GM18867 (cell line): Measurements from ENCODE around the gene SMIM26.
"Not testable (repeated sequence)": the region's sequence is repeated elsewhere in the genome, so short reads cannot be mapped to it uniquely, and the experiment has no call there.

ENCODE experiments used
- ATAC-seq: cut with Tn5 transposase; IDR thresholded peaks from one replicate; pipeline ENCODE4 v1.9.1; 2021; ENCODE audit warnings: mild to moderate bottlenecking, moderate library complexity; ENCODE audit not compliant: unreplicated experiment

Gene SMIM26, protein sequence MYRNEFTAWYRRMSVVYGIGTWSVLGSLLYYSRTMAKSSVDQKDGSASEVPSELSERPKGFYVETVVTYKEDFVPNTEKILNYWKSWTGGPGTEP

DNA sequence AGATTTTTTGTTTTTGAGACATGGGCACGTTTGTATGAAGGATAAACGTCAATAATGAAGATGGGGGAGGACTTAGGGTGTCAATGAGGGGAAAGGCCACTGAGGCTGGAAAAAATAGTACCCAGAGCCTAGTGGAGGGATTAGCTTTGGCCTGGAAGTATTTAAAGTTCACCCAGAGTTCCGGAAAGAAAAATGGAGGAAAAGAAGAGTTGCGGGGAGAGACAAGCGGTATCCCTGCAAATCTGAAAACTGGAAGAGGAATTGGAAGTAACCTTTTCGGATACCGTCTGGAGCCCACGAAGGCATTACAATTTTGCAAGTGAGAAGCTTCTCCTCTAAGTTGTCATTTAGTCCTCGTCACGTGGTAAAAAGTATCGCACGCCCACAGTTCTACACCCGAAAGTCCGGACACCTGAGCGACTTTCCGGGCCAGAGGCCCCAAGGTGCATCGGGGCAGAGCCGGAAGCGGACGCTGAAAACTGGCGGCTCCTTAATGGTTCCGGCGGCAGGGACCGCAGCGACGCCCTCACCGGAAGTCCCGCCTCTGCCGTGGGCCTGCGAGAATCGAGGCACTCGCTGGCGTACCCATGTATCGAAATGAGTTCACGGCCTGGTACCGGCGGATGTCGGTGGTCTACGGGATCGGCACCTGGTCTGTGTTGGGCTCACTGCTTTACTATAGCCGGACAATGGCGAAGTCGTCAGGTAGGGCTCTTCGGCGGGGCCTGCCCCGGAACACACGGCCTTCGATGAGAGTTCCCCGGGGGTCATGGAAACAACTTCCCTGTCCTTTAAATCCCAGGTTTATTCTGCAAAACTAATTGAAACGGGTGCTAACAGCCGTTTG, at the start of gene SMIM26:
Gene SMIM26, plus strand, starts transcription at position 541 of the 847 bp plus-strand sequence. Its CDS starts 47 bp downstream, at position 588.
- ATAC-seq: peak; percentile 99

DNA sequence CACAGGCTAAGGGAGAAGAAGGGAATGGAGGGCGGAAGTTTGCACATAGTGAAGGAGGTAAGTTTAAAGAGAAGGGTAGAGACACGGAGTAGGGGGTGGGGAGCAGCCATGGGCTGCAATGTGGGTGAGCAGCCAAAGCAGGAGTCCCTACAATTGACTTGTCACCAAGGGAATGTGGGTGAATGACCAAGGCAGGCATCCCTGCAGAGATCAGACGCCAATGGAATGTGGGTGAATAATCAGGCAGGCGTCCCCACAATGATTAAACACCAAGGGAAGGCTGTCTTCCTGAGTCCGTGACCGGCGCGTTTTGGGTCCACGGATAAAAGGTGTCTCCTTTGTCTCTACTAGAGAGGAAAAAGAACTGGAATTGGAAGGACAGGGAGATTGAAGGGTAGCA, 45.2 kb upstream of the SMIM26 start:
- not testable (repeated sequence) for ATAC-seq

DNA sequence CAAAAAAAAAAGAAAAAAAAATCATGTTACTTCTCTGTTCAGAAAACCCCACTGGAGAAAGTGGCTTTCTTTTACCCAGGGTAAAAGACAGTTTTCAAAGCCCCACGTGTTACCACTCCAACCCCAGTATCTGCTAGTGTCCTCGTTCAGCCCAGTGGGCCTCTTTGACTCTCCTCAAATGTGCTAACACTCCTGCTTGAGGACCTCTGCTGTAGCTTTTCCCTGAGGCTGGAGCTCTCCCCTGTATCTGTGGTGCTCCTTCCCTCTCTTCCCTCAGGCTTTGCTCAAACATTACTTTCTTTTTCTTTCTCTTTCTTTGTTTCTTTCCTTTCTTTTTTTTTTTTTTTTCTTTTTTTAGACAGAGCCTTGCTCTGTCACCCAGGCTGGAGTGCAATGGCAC, 44.2 kb upstream of the SMIM26 start:
- ATAC-seq: no peak

DNA sequence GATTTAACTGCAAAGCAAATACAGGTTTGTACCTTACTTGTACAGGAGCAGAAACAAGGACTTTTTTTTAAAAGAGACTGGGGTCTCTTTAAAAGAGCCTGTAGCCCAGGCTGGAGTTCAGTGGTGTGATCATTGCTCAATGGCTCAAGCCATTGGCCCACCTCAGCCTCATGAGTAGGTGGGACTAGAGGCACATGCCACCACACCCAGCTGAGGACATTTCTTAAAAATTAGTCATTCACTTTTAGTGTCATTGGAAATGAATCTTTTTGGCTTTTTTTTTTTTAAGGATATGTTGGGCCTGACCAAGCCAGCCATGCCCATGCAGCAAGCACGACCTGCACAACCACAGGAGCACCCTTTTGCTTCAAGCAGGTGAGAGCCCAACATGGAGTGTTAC, 42.6 kb upstream of the SMIM26 start:
- ATAC-seq: no peak

DNA sequence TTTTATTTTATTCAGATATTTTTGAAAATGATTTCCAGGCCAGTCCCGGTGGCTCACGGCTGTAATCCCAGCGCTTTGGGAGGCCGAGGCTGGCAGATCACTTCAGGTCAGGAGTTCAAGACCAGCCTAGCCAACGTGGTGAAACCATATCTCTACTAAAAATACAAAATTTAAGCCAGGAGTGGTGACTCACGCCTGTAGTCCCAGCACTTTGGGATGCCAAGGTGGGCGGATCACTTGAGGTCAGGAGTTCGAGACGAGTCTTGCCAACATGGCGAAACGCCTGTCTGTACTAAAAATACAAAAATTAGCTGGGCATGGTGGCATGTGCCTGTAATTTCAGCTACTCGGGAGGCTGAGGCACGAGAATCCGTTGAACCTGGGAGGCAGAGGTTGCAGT, 40.5 kb upstream of the SMIM26 start:
- not testable (repeated sequence) for ATAC-seq

DNA sequence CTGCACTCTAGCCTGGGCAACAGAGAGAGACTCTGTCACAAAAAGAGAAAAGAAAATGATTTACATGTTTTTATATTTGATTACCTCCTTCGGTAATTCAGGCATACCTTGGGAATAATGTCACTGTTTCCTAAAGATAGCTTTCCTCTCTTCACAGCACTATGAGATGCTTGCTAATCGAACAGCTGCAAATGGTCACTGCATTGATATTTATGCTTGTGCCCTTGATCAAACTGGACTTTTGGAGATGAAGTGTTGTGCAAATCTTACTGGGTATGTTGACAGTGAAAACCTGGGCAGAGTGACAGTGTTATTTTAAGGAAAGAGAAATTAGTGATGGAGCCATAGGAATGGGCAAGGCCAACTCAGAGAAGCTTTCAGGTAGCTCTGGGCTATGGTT, 39.9 kb upstream of the SMIM26 start:
- ATAC-seq: no peak

DNA sequence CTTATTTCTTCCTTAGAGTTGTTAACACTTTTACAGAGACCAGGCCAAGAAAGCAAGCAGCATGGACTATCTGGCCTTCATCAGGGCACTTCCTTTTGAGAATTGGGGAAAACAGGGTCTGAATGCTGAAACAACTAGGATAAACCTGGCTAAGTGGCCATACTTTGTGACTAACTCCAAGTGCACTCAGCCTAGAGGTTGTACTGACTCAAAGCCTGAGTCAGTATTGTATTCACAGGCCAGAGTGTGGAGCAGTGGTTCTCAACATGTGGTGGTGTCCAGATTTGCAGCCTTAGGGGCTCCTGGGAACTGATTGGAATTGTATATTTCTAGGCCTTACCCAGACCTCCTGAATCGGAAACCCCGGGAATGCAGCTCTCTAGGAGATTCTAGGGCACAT, 39.4 kb upstream of the SMIM26 start:
- no peak for ATAC-seq

DNA sequence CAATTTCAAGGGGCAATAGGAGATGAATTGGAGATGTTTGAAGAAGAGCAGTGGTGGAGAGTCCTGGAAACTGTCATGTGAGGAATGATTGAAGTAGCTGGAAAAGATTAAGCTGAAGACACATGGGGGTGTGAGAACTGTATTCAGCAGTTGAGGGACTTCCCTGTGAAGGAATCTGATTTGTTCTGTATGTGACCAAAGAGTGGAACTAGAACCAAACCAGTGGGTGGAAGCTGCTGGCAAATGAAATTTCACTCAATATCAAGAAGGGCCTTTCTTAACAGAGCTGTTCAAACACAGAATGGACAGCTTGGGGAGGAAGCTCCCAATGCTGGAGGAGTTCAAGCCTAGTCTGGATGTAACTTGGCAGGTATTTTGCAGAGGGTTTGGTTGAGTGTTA, 38.2 kb upstream of the SMIM26 start:
- ATAC-seq: no peak

DNA sequence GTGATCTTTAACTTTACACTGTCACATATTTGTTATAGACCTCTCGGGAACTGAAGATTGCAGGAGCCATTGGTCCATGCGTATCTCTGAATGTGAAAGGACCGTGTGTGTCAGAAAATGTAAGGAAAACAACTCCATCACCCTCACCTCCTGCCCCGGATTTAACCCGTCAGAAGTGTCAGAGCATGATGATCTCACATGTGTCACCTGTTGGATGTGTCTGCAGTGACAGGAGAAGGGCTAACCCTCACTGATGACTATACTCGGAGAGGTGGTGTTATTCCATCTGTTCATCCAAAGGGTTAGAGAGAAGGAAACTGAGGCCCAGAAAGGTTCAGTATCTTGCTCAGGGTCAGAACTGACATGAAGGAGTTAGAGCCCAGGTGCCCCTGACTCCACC, 34.6 kb upstream of the SMIM26 start:
- no peak for ATAC-seq

DNA sequence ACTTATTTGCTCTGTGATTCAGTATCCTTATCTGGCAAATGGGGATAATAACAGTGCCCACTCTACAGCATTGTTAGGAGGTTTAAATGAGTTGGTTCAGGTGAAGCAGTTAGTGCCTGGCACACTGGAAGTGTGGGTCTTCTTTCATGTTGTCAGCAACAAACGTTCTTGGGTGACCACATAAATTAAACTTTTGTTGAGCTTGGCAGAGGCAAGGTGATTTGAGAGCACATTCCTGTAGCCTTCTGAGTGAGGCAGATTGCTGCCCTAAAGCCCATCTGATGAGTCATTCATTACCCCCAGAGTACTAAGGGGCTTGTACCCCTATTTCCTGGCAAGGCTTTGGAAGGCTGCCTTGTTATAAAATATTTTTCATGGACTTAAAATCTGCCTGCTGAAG, 33.7 kb upstream of the SMIM26 start:
- ATAC-seq: no peak

DNA sequence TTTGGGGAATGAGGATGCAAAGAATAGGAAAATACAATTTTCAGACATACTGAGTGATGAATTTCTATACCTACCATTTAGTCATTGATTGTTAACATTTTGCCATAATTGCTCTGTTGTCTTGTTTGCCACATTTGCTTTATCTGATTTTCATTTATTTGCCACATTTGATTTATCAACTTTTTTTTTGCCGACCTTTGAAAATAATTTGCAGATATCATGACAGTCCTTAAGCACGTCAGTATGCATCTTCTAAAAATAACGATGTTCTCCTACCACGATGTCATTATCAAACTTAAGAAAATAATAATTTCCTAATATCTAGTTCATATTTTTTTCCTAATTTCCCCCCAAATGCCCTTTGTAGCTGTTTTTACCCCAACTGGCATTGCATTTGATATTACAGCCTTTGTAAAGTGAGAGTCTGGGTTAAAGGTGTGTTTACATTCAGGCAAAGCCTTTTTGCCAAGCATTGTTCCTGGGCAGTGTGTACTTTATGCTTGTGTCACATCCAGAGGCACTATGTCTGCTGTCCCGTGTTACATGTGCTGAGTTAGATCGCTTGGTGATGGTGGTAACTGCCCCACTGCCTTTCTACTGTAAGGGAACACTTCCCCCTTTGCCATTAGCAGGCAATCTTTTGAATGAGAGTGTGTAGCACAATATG, 33.1 kb upstream of the SMIM26 start:
- no peak for ATAC-seq

DNA sequence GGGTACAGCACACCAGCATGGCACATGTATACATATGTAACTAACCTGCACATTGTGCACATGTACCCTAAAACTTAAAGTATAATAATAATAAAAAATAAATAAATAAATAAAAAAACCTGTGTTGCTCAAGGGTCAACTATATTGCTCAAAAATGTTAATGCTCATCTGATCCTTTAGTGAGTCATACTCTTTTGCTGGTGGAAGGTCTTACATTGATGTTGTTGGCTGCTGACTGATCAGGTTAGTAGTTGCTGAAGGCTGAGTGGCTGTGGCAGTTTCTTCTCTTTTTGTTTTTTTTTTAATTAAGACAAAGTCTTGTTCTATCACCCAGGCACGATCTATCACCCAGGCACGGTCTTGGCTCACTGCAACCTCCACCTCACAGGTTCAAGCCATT, 29.6 kb upstream of the SMIM26 start:
- no peak for ATAC-seq

DNA sequence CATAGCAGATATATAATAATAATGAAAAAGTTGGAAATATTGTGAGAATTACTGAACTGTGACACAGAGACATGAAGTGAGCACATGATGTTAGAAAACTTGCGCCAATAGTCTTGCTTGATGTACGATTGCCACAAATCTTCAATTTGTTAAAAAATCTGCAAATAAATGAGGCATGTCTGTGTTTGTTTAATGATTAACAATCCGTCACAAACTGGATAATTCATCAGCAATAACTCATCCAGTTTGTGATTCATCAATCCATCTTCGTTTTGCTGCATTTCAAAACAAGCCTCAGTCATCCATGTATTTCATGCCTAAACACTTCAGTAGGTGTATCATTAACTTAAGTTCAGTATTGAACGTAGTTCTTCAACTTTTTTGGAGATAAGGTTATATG, 25.5 kb upstream of the SMIM26 start:
- no peak for ATAC-seq

DNA sequence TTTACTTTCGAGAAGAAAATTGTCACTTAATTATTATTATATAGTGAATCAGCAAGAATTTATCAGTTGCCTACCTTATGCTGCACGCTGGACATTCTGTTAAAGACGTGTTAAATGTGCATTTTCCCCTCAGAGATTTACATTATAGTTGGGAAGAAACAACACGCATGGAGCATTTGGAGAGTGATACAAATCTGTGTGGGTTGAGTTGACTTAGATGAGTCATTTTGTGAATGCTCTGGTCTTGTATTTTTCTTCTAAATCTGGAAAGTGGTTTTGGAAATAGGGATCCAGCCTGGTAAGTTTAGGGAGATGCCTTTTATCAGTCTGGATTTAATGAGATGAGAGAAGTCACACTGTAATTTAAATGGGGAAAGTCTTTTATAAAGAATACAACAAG, 24.0 kb upstream of the SMIM26 start:
- no peak for ATAC-seq

DNA sequence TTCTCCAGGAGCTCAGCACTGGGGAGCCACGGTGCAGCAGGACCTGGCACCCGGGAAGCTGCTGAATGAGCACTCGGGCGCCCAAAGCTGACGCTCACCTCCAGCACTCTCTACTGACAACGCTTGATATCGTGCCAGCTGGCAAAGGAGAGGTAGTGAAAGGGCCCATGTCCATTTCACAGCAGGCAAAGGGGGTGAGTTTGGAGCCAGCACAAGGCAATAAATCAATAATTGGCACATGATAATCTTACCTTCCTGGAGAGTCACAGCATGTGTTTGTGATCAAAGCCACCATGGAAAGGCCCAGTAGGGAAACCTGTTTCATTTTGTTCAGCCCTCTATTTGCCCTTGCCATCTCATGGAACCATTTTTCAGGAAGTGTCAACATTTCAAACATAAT, 23.3 kb upstream of the SMIM26 start:
- ATAC-seq: no peak

DNA sequence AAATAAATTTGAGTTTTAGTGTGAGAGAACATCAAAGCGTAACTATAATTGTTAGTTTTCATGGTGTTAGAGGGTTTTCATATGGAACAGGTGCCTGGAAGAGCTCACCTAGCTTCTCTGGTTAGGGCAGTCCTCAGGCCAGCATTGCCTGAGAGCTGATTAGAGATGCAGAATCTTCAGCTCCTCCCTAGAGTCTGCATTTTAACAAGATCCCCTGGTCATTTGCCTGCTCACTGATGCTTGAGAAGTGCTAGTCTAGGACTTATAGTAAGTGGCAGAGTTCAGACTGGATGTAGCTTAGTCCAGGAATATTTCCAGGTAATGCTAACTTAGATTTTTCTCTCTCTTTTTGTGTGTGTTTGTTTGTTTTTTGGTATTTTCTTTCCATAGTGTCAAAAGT, 21.7 kb upstream of the SMIM26 start:
- no peak for ATAC-seq

DNA sequence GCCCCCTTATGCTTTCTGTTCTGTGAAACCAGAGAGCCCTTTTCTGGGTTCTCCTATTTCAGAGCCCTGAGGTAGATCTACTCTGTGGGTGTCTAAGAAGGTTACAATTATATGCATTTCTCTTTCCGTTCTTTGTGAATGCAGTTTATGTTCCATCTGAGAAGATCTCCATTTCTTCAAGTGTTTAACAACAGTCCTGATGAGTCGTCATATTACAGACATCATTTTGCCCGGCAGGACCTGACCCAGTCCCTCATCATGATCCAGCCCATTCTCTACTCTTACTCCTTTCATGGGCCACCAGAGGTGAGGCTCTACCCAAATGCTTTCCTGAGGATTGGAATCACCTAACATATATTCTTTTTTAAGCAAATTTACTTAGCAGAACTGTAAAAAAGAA, 18.8 kb upstream of the SMIM26 start:
- no peak for ATAC-seq

DNA sequence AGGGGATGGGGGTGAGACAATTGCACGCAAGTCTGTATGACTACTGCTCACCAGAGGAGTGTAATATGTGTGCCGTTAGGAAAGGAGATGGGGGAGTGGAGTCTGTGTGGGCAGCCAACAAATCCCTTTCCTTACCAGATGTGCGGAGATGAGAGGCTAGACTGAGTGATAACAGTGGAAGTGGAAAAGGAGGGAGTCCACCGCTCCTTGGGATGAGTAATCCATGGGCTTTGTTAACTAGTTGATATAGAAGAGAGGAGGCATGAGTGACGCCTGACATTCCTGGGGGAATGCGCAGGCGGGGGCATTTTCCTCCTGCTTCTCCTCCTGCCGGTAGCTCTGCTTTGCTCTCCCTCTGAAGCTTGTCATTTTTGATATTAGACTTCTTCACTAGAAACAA, 13.5 kb upstream of the SMIM26 start:
- ATAC-seq: no peak

DNA sequence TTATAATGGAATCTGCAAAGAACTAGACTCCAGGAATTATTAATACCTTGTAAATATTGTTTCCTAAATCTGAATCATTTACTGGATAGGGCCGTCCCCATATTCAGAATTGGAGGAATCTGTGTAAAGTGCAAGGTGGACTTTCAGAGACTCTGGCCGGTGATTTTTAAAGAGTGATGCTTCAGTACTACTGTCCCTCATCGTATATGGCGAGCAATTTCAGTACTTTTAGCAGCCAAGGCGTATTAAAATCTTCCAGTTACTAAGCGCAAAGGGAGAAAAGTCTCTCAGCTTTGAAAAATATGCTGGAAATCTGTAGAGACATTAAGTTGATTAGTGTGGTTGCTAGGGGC, 483 bp downstream of the SMIM26 start:
- ATAC-seq: peak; percentile 14

DNA sequence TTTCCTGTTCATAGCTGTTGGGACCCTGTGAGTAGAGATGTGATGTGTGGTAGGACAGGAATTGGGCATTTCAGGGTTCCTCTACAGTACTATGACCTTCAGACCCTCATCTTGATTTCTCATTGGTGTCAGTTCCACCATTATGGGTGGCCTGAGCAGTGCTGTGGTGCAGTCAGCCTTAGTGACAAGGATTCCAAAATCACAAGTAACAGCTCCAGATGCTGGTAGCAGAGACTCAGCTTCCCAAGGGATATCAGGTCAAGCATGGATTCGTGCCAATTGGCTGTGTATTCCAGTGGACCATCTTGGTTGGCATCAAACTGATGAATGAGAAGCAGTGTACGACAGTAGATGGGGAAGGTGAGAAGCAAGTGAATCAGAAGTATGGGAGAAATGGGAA, 3.8 kb downstream of the SMIM26 start:
- ATAC-seq: no peak

DNA sequence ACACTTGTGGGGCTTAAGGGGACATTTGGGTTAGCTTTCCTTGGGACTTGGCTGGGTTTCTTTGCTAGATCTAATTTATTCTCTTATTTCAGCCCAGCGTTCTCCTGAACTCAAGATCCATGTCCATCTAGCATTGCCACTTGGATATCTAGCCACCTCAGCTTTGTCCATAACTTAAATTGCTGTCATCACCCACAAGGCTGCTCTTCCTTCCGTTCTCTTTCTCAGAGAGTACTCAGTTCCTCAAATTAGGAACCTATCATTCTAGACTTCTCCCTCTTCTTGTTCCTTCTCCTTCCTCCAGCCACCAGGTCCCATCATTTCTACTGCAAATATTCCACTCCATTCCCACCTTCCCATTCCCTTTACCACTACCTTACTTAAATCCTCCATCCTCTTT, 4.3 kb downstream of the SMIM26 start:
- no peak for ATAC-seq

DNA sequence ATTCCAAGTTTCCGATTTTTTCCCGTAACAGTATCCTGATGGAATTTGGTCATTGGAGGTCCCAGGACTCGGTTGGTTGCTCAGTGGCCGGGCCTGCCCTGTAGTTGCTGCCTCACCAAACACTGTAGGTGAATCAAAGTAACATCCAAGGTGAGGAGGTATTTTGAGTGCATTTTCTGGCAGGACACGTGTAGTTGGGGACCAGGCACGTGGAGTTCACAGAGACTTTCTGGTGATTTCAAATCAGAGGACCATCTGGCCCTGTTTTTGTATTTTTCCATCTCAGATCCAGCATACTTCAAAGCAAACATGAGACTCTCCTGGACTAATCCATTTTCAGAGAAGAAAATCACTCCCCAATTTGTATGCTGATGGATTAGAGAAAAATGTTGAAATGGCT, 10.7 kb downstream of the SMIM26 start:
- ATAC-seq: no peak
